ENCODE measurements around the gene DENND6B.
A peak's percentile ranks its signal among the peaks of the same experiment; 100 is the strongest.
"Not testable (repeated sequence)": the region's sequence is repeated elsewhere in the genome, so short reads cannot be mapped to it uniquely, and the experiment has no call there.

The DENND6B gene, protein sequence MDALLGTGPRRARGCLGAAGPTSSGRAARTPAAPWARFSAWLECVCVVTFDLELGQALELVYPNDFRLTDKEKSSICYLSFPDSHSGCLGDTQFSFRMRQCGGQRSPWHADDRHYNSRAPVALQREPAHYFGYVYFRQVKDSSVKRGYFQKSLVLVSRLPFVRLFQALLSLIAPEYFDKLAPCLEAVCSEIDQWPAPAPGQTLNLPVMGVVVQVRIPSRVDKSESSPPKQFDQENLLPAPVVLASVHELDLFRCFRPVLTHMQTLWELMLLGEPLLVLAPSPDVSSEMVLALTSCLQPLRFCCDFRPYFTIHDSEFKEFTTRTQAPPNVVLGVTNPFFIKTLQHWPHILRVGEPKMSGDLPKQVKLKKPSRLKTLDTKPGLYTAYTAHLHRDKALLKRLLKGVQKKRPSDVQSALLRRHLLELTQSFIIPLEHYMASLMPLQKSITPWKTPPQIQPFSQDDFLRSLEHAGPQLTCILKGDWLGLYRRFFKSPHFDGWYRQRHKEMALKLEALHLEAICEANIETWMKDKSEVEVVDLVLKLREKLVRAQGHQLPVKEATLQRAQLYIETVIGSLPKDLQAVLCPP

GRCh38 chr22:50326956-50327710 is at the start of gene DENND6B:
TSS of gene DENND6B (minus strand) at chr22:50327012. CDS start at chr22:50326988, 24 bp downstream.
- no peak for DNase-seq (ENCODE audit: low spot score)
- ChIA-PET CTCF (interaction anchor here (0.6 to 1.1 kb wide), 9 partner anchors 17 to 64 kb away, joined by 3 to 7 read pairs (median 3); partner anchors contain the start of gene PLXNB2), POLR2A (ENCODE audit: low non-redundant PET) (no interaction called here)
- peak within 1 kb of the TSS; percentile 84 for H3K27ac ChIP-seq
- TF ChIP-seq, protein P1, sequence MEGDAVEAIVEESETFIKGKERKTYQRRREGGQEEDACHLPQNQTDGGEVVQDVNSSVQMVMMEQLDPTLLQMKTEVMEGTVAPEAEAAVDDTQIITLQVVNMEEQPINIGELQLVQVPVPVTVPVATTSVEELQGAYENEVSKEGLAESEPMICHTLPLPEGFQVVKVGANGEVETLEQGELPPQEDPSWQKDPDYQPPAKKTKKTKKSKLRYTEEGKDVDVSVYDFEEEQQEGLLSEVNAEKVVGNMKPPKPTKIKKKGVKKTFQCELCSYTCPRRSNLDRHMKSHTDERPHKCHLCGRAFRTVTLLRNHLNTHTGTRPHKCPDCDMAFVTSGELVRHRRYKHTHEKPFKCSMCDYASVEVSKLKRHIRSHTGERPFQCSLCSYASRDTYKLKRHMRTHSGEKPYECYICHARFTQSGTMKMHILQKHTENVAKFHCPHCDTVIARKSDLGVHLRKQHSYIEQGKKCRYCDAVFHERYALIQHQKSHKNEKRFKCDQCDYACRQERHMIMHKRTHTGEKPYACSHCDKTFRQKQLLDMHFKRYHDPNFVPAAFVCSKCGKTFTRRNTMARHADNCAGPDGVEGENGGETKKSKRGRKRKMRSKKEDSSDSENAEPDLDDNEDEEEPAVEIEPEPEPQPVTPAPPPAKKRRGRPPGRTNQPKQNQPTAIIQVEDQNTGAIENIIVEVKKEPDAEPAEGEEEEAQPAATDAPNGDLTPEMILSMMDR (conservative IDR thresholded peaks at IDR 0.05; ENCODE audit: low read depth), result peak; percentile 94

DNA sequence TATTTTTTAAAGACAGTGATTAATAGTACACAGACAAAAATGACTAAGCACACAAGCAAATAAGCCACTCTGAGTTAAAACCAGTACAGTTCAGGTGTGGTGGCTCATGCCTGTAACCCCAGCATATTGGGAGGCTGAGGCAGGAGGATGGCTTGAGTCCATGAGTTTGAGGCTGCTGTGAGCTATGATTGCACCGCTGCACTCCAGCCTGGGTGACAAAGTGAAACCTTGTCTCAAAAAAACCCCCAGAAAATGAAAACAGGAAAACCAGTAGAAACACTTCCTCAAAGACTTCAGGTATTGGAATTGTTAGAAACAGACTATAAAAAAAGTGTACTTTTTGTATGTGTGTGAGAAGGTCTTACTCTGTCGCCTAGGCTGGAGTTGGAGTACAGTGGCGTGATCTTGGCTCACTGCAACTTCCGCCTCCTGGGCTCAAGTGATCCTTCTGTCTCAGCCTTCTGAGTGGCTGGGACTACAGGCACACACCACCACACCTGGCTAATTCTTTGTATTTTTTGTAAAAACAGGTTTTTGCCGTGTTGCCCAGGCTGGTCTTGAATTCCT is 49.4 kb upstream of the DENND6B start:
- ChIA-PET CTCF (no interaction called here), POLR2A (ENCODE audit: low non-redundant PET) (no interaction called here)
- no peak for DNase-seq (ENCODE audit: low spot score)
- TF ChIP-seq, protein P1 (conservative IDR thresholded peaks at IDR 0.05; ENCODE audit: low read depth), result no peak
- H3K27ac ChIP-seq, result no peak overlapping the region

GRCh38 chr22:50371101-50371648 is 44.4 kb upstream of the DENND6B start:
- TF ChIP-seq, protein P1 (conservative IDR thresholded peaks at IDR 0.05; ENCODE audit: low read depth), result no peak
- DNase-seq (ENCODE audit: low spot score), result no peak
- ChIA-PET CTCF (interaction anchor here (0.6 to 0.7 kb wide), 2 partner anchors 72 to 250 kb away, joined by 3 read pairs; no protein-coding TSS in a partner anchor), POLR2A (ENCODE audit: low non-redundant PET) (no interaction called here)
- no peak overlapping the region for H3K27ac ChIP-seq

GRCh38 chr22:50367778-50368500 is 41.1 kb upstream of the DENND6B start:
- no peak overlapping the region for H3K27ac ChIP-seq
- ChIA-PET POLR2A (ENCODE audit: low non-redundant PET) (no interaction called here), CTCF (no interaction called here)
- TF ChIP-seq, protein P1 (conservative IDR thresholded peaks at IDR 0.05; ENCODE audit: low read depth), result no peak
- no peak for DNase-seq (ENCODE audit: low spot score)

DNA sequence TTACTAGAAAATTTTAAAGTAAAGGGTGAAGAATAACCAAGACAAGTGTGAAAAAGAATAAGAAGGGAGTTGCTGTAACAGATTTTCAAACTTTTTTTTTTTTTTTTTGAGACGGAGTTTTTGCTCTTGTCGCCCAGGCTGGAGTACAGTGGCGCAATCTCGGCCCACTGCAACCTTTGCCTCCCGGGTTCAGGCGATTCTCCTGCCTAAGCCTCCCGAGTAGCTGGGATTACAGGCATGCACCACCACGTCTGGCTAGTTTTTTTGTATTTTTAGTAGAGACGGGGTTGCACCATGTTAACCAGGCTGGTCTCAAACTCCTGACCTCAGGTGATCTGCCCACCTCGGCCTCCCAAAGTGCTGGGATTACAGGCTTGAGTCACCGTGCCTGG is 37.0 kb upstream of the DENND6B start:
- POLR2A ChIA-PET (ENCODE audit: low non-redundant PET), result not testable (repeated sequence)

GRCh38 chr22:50363166-50363802 is 36.5 kb upstream of the DENND6B start:
- TF ChIP-seq, protein P1 (conservative IDR thresholded peaks at IDR 0.05; ENCODE audit: low read depth), result no peak
- no peak overlapping the region for H3K27ac ChIP-seq
- CTCF ChIA-PET, result no interaction called here
- POLR2A ChIA-PET (ENCODE audit: low non-redundant PET), result no interaction called here
- DNase-seq (ENCODE audit: low spot score), result no peak

More for the DNA sequence above, 37.0 kb upstream of the DENND6B start:
- DNase-seq (ENCODE audit: low spot score); H3K27ac ChIP-seq; CTCF ChIA-PET: not testable (repeated sequence)

Measured in RWPE1 (cell line).